ENCODE results near the gene TAF9. TPM values are rescaled to one million over a fixed set of nuclear protein-coding genes. Genes with fewer than 3 reads are reported as not detected.

The TAF9 gene, protein sequence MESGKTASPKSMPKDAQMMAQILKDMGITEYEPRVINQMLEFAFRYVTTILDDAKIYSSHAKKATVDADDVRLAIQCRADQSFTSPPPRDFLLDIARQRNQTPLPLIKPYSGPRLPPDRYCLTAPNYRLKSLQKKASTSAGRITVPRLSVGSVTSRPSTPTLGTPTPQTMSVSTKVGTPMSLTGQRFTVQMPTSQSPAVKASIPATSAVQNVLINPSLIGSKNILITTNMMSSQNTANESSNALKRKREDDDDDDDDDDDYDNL
- total RNA-seq (2022; extraction: Qiagen RNA extraction): 121 to 141 TPM (median 122 TPM) in 5 replicates

GRCh38 chr5:69369340-69370121 is at the start of gene TAF9, which contains the start of the genes AK6 and RAD17:
TSS of gene TAF9 (minus strand) at chr5:69369520. CDS start at chr5:69365737, 3,783 bp downstream.
TSS of gene AK6 (minus strand) at chr5:69369520. CDS start at chr5:69369490, 30 bp downstream.
TSS of gene RAD17 (plus strand) at chr5:69369818. CDS start at chr5:69372209, 2,391 bp downstream.

GRCh38 chr5:69414885-69415583 is 45.7 kb upstream of the TAF9 start, which contains the start of gene MARVELD2:
TSS of gene MARVELD2 (plus strand) at chr5:69415116. CDS start at chr5:69419386, 4,270 bp downstream.

Other genes starting within 250 kb of the TAF9 start
- gene CCNB1, start 202.4 kb downstream of the TAF9 start, total RNA-seq (2022; extraction: Qiagen RNA extraction): 230 to 264 TPM (median 249 TPM) in 5 replicates
- gene CENPH, start 179.9 kb downstream of the TAF9 start, total RNA-seq (2022; extraction: Qiagen RNA extraction): 26.3 to 30.6 TPM (median 27.4 TPM) in 5 replicates
- gene CDK7, start 134.6 kb downstream of the TAF9 start, total RNA-seq (2022; extraction: Qiagen RNA extraction): 52.0 to 63.4 TPM (median 52.3 TPM) in 5 replicates
- 2.7 to 3.3 TPM (median 3.1 TPM) in 5 replicates for gene CCDC125, start 36.7 kb downstream of the TAF9 start, total RNA-seq (2022; extraction: Qiagen RNA extraction)
- gene AK6, start within 50 bp of the TAF9 start, total RNA-seq (2022; extraction: Qiagen RNA extraction): 34.4 to 51.7 TPM (median 44.9 TPM) in 5 replicates
- 14.6 to 16.1 TPM (median 15.8 TPM) in 5 replicates for gene RAD17, start 298 bp upstream of the TAF9 start, total RNA-seq (2022; extraction: Qiagen RNA extraction)
- 2.0 to 3.7 TPM (median 2.5 TPM) in 5 replicates for gene MARVELD2, start 45.6 kb upstream of the TAF9 start, total RNA-seq (2022; extraction: Qiagen RNA extraction)
- gene OCLN, start 123.3 kb upstream of the TAF9 start, total RNA-seq (2022; extraction: Qiagen RNA extraction): 8.6 to 13.3 TPM (median 9.0 TPM) in 5 replicates
- gene GTF2H2C, start 190.7 kb upstream of the TAF9 start, total RNA-seq (2022; extraction: Qiagen RNA extraction): 30.1 to 35.7 TPM (median 32.7 TPM) in 5 replicates